ENCODE measurements around the gene GGA1.

The GGA1 gene

GRCh38 chr22:37591823-37592404 lies 16.7 kb upstream of the GGA1 start:
- TF ChIP-seq CREB1 (IDR thresholded peaks at IDR 0.05; ENCODE audit: low read depth) (no peak), REST (IDR thresholded peaks at IDR 0.05; ENCODE audit: low read depth) (no peak), CEBPB (IDR thresholded peaks at IDR 0.05) (no peak), RAD21 (IDR thresholded peaks at IDR 0.05; ENCODE audit: low read depth) (no peak), ZBTB7A (IDR thresholded peaks at IDR 0.05; ENCODE audit: low read depth) (no peak)

- no peak for TF ChIP-seq CREB1 (IDR thresholded peaks at IDR 0.05; ENCODE audit: low read depth)
- no peak for TF ChIP-seq YY1 (IDR thresholded peaks at IDR 0.05; ENCODE audit: low read depth)
These were observed 14.4 kb upstream of the GGA1 start for GRCh38 chr22:37594237-37594636.

GRCh38 chr22:37599153-37599552 lies 9.5 kb upstream of the GGA1 start:
- TF ChIP-seq RAD21 (IDR thresholded peaks at IDR 0.05; ENCODE audit: low read depth) = no peak
- TF ChIP-seq FOXM1 (IDR thresholded peaks at IDR 0.05; ENCODE audit: borderline replicate concordance, low read depth) = no peak
- no peak for TF ChIP-seq CEBPB (IDR thresholded peaks at IDR 0.05)
- TF ChIP-seq USF1 (IDR thresholded peaks at IDR 0.05) = no peak
- no peak for TF ChIP-seq EP300 (IDR thresholded peaks at IDR 0.05; ENCODE audit: borderline replicate concordance)
- TF ChIP-seq TAF1 (IDR thresholded peaks at IDR 0.05; ENCODE audit: low read depth) = no peak
- TF ChIP-seq TCF12 (IDR thresholded peaks at IDR 0.05; ENCODE audit: low read depth) = no peak
- no peak for TF ChIP-seq MAX (IDR thresholded peaks at IDR 0.05)
- no peak for TF ChIP-seq ZBTB7A (IDR thresholded peaks at IDR 0.05; ENCODE audit: low read depth)
- TF ChIP-seq YY1 (IDR thresholded peaks at IDR 0.05; ENCODE audit: low read depth) = no peak
- TF ChIP-seq EGR1 (IDR thresholded peaks at IDR 0.05) = no peak
- no peak for TF ChIP-seq REST (IDR thresholded peaks at IDR 0.05; ENCODE audit: low read depth)
- no peak for TF ChIP-seq CREB1 (IDR thresholded peaks at IDR 0.05; ENCODE audit: low read depth)
- TF ChIP-seq NFIC (IDR thresholded peaks at IDR 0.05) = no peak

GRCh38 chr22:37601203-37601539 lies 7.5 kb upstream of the GGA1 start:
- TF ChIP-seq EP300 (IDR thresholded peaks at IDR 0.05; ENCODE audit: borderline replicate concordance) = no peak
- TF ChIP-seq CREB1 (IDR thresholded peaks at IDR 0.05; ENCODE audit: low read depth) = no peak
- TF ChIP-seq TEAD4 (IDR thresholded peaks at IDR 0.05) = no peak
- TF ChIP-seq CEBPB (IDR thresholded peaks at IDR 0.05) = no peak
- TF ChIP-seq NFIC (IDR thresholded peaks at IDR 0.05) = no peak
- TF ChIP-seq YY1 (IDR thresholded peaks at IDR 0.05; ENCODE audit: low read depth) = no peak
- TF ChIP-seq FOXM1 (IDR thresholded peaks at IDR 0.05; ENCODE audit: borderline replicate concordance, low read depth) = no peak
- TF ChIP-seq RAD21 (IDR thresholded peaks at IDR 0.05; ENCODE audit: low read depth) = no peak
- TF ChIP-seq MAX (IDR thresholded peaks at IDR 0.05) = no peak
- no peak for TF ChIP-seq REST (IDR thresholded peaks at IDR 0.05; ENCODE audit: low read depth)
- no peak for TF ChIP-seq ZBTB7A (IDR thresholded peaks at IDR 0.05; ENCODE audit: low read depth)
- TF ChIP-seq TCF12 (IDR thresholded peaks at IDR 0.05; ENCODE audit: low read depth) = no peak
- TF ChIP-seq TAF1 (IDR thresholded peaks at IDR 0.05; ENCODE audit: low read depth) = no peak
- no peak for TF ChIP-seq USF1 (IDR thresholded peaks at IDR 0.05)
- TF ChIP-seq EGR1 (IDR thresholded peaks at IDR 0.05) = no peak
